ENCODE data around the gene C20orf96.
A peak's percentile ranks its signal among the peaks of the same experiment; 100 is the strongest.

Gene C20orf96

DNA sequence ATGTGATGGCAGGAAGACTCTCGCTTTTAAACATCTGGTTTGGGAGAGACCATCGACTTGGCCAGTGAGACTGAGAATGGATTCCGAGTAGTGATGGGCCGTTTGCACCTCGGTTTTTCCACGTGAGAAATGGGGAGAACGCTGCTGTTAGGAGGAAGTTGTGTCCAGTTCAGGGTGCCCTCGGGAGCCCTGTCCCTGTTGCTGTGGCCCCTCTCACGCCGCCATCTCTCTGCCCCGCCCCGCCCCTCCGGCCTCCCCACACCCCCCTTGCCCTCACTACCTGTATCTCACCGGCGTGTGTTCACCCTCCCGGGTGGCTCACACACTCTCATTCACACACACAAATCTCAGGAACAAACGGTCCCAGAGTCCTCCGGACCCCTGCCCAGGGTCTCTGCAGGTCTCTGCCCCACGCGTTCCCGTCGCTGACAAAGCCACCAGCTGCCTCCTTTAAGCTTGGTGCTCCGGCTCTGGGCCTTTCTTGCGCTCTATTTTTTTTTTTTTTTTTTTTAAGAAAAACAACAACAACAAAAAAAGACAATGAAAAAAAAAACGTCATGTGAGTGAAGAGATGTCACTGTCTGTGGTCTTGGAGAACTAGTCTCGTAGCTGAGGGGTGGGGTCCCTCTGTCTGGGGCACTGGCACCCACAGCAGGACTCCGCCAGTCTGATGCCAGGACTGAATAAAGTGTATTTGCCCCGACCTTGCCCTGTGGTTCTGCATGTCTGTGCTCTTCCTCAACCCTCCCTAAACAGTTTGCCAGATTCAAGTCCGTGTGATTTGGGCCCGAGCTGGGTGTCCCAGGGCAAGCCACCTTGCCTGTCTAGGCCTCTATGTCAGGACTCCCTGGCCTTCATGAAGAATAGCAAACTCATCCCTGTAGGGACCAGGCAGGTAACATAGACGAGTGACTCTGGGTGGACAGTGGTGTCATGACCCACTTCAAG, 37.8 kb upstream of the C20orf96 start:
- ChIA-PET CTCF (interaction anchor here (1.1 to 5.3 kb wide), 6 partner anchors 16 to 70 kb away, joined by 4 to 54 read pairs (median 14); partner anchors contain the start of gene DEFB132), POLR2A (no interaction called here)
- peak in 1 of 3 donors; percentile 2 for DNase-seq
- Histone ChIP-seq H3K4me3 (ENCODE audit: control insufficient read depth in 1 of 7, extremely low read depth in 1 of 7, insufficient read depth in 4 of 7, low read depth in 2 of 7, low read length in 6 of 7) (peak overlapping the region in 6 of 7 experiments; percentile 71 to 94 (median 87)), H3K36me3 (ENCODE audit: control insufficient read depth in 4 of 4, insufficient read depth in 4 of 4, low read length in 3 of 4) (peaks cover 0 to 21% (median 9%) of the 10 kb centered on the region in 4 experiments), H3K4me1 (ENCODE audit: control extremely low read depth in 1 of 4, control insufficient read depth in 4 of 4, insufficient read depth in 4 of 4, low read length in 3 of 4) (peaks cover 14 to 52% (median 47%) of the 10 kb centered on the region in 4 experiments), H3K27ac (ENCODE audit: insufficient read depth in 1 of 2, low read depth in 1 of 2, low read length in 2 of 2, poor library complexity in 1 of 2, severe bottlenecking in 2 of 2) (peak overlapping the region; percentile 58 to 78), H3K27me3 (replicated peaks in 2 of 5; ENCODE audit: control insufficient read depth in 4 of 5, insufficient read depth in 5 of 5, low read length in 4 of 5) (no peaks in the 10 kb centered on the region), H3K9me3 (ENCODE audit: control extremely low read depth in 1 of 5, control insufficient read depth in 4 of 5, insufficient read depth in 2 of 5, low read depth in 1 of 5, low read length in 4 of 5) (no peaks in the 10 kb centered on the region)
- 48% methylated on average over 15 of the region's 31 CpGs for WGBS (ENCODE audit: insufficient coverage)

- Histone ChIP-seq H3K4me3 (ENCODE audit: control insufficient read depth in 1 of 7, extremely low read depth in 1 of 7, insufficient read depth in 4 of 7, low read depth in 2 of 7, low read length in 6 of 7) (peak overlapping the region; percentile 55 to 94 (median 86)), H3K27ac (ENCODE audit: insufficient read depth in 1 of 2, low read depth in 1 of 2, low read length in 2 of 2, poor library complexity in 1 of 2, severe bottlenecking in 2 of 2) (peak overlapping the region; percentile 58 to 78), H3K9me3 (ENCODE audit: control extremely low read depth in 1 of 5, control insufficient read depth in 4 of 5, insufficient read depth in 2 of 5, low read depth in 1 of 5, low read length in 4 of 5) (no peaks in the 10 kb centered on the region), H3K36me3 (ENCODE audit: control insufficient read depth in 4 of 4, insufficient read depth in 4 of 4, low read length in 3 of 4) (peaks cover 0 to 21% (median 9%) of the 10 kb centered on the region in 4 experiments), H3K27me3 (replicated peaks in 2 of 5; ENCODE audit: control insufficient read depth in 4 of 5, insufficient read depth in 5 of 5, low read length in 4 of 5) (no peaks in the 10 kb centered on the region), H3K4me1 (ENCODE audit: control extremely low read depth in 1 of 4, control insufficient read depth in 4 of 4, insufficient read depth in 4 of 4, low read length in 3 of 4) (peaks cover 14 to 52% (median 47%) of the 10 kb centered on the region in 4 experiments)
- ChIA-PET POLR2A (no interaction called here), CTCF (interaction anchor here (4.4 to 4.8 kb wide), 2 partner anchors 27 to 60 kb away, joined by 26 to 54 read pairs; no protein-coding TSS in a partner anchor)
- 3% methylated on average over 32 of the region's 47 CpGs for WGBS (ENCODE audit: insufficient coverage)
- peak; percentile 90 to 96 (median 96) for DNase-seq
Observed at GRCh38 chr20:327186-328026, 36.9 kb upstream of the C20orf96 start.

DNA sequence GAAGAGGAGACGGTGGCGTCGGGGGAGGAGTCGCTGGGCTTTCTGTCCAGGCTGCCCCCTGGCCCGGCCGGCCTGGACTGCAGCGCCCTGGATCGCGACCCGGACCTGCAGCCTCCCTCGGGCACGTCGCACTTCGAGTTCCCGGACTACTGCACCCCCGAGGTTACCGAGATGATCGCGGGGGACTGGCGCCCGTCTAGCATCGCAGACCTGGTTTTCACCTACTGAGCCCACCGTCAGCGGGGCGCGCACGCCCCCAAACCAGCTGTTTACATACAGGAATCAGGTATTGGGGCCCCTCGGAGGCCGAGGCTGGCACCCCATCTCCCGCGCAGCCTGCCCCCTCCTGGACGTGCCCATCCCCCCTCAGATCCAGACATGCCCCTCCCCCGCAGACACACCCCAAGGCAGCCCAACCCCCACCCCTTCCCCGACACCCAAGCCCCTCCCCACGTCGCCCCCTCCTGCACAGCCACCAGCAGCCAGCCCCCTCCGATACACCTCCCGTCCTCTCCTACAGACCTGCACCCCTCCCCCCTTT, 36.2 kb upstream of the C20orf96 start:
- Histone ChIP-seq H3K9me3 (ENCODE audit: control extremely low read depth in 1 of 5, control insufficient read depth in 4 of 5, insufficient read depth in 2 of 5, low read depth in 1 of 5, low read length in 4 of 5) (no peaks in the 10 kb centered on the region), H3K4me1 (ENCODE audit: control extremely low read depth in 1 of 4, control insufficient read depth in 4 of 4, insufficient read depth in 4 of 4, low read length in 3 of 4) (peaks cover 14 to 52% (median 47%) of the 10 kb centered on the region in 4 experiments), H3K4me3 (ENCODE audit: control insufficient read depth in 1 of 7, extremely low read depth in 1 of 7, insufficient read depth in 4 of 7, low read depth in 2 of 7, low read length in 6 of 7) (peak overlapping the region; percentile 71 to 94 (median 88)), H3K27me3 (replicated peaks in 2 of 5; ENCODE audit: control insufficient read depth in 4 of 5, insufficient read depth in 5 of 5, low read length in 4 of 5) (no peaks in the 10 kb centered on the region), H3K27ac (ENCODE audit: insufficient read depth in 1 of 2, low read depth in 1 of 2, low read length in 2 of 2, poor library complexity in 1 of 2, severe bottlenecking in 2 of 2) (peak overlapping the region in 1 of 2 experiments; percentile 73), H3K36me3 (ENCODE audit: control insufficient read depth in 4 of 4, insufficient read depth in 4 of 4, low read length in 3 of 4) (peaks cover 0 to 25% (median 9%) of the 10 kb centered on the region in 4 experiments)
- DNase-seq, result no peak
- WGBS (ENCODE audit: insufficient coverage), result 0% methylated on average over 24 of the region's 38 CpGs
- ChIA-PET POLR2A (interaction anchor here (1.8 kb wide), 1 partner anchor 27 kb away, joined by 4 read pairs; no protein-coding TSS in a partner anchor), CTCF (interaction anchor here (1.0 kb wide), 1 partner anchor 24 kb away, joined by 3 read pairs; no protein-coding TSS in a partner anchor)

GRCh38 chr20:325889-326644, 35.5 kb upstream of the C20orf96 start:
- ChIA-PET POLR2A (interaction anchor here (1.0 to 2.4 kb wide), 5 partner anchors 14 to 32 kb away, joined by 3 to 6 read pairs (median 4); partner anchors contain the start of gene ZCCHC3), CTCF (interaction anchor here (1.0 kb wide), 1 partner anchor 24 kb away, joined by 3 read pairs; no protein-coding TSS in a partner anchor)
- peak; percentile 69 to 81 (median 75) for DNase-seq
- Histone ChIP-seq H3K4me1 (ENCODE audit: control extremely low read depth in 1 of 4, control insufficient read depth in 4 of 4, insufficient read depth in 4 of 4, low read length in 3 of 4) (peaks cover 14 to 52% (median 47%) of the 10 kb centered on the region in 4 experiments), H3K36me3 (ENCODE audit: control insufficient read depth in 4 of 4, insufficient read depth in 4 of 4, low read length in 3 of 4) (peaks cover 0 to 24% (median 9%) of the 10 kb centered on the region in 4 experiments), H3K9me3 (ENCODE audit: control extremely low read depth in 1 of 5, control insufficient read depth in 4 of 5, insufficient read depth in 2 of 5, low read depth in 1 of 5, low read length in 4 of 5) (no peaks in the 10 kb centered on the region), H3K27me3 (replicated peaks in 2 of 5; ENCODE audit: control insufficient read depth in 4 of 5, insufficient read depth in 5 of 5, low read length in 4 of 5) (no peaks in the 10 kb centered on the region), H3K4me3 (ENCODE audit: control insufficient read depth in 1 of 7, extremely low read depth in 1 of 7, insufficient read depth in 4 of 7, low read depth in 2 of 7, low read length in 6 of 7) (peak overlapping the region; percentile 71 to 94 (median 88)), H3K27ac (ENCODE audit: insufficient read depth in 1 of 2, low read depth in 1 of 2, low read length in 2 of 2, poor library complexity in 1 of 2, severe bottlenecking in 2 of 2) (peak overlapping the region; percentile 58 to 73)
- under 1% methylated on average over 82 of the region's 103 CpGs for WGBS (ENCODE audit: insufficient coverage)

DNA sequence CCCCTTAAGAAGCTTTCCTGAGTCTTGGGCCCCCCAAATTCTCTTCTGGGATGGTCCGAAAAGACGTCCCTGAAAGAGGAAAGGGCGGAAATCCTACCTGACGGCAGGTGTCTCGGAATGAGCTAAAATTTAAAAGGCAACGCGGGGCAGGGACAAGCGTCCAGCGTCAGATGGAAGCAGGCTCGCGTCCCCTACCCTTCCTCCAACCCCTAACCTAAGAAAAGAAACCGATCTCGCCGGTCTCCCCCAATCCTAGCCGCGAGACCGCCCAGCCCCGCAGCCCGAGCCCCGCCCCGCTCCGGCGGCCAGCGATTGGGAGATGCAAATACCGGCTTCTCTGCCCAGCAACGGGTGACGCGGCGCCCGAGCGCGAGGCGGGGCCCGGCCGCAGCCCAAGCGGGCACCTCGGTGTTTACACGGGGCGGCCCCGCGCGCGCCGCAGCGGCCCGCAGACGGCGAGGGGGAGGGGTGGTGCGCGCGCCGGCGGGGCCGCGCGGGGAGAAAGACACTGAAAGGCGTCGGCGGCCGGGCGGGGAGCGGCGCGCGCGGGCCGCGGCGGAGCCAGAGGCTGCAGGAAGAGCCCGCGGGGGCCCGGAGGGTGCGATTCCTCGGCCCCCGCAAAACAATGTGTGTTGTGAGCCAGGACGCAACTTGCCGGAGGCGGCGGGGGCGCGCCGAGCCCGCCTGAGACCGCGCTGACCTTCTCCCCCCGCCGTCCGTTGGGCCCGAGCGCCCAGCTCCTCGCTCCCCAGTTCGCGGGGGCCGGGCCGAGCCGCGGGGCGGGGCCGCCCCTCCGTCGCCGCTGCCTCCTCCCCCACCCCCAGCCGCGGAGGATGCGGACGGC, 34.7 kb upstream of the C20orf96 start, which contains the start of gene SOX12:
TSS of gene SOX12 (plus strand) at position 508 of the 844 bp plus-strand sequence. CDS start 373 bp downstream, outside the sequence.
- CTCF ChIA-PET, result interaction anchor here (1.0 to 4.4 kb wide), 5 partner anchors 11 to 31 kb away, joined by 4 to 18 read pairs (median 6); no protein-coding TSS in a partner anchor
- Histone ChIP-seq H3K4me1 (ENCODE audit: control extremely low read depth in 1 of 4, control insufficient read depth in 4 of 4, insufficient read depth in 4 of 4, low read length in 3 of 4) (peaks cover 12 to 49% (median 45%) of the 10 kb centered on the region in 4 experiments), H3K4me3 (ENCODE audit: control insufficient read depth in 1 of 7, extremely low read depth in 1 of 7, insufficient read depth in 4 of 7, low read depth in 2 of 7, low read length in 6 of 7) (peak within 1 kb of the TSS; percentile 81 to 94 (median 88)), H3K36me3 (ENCODE audit: control insufficient read depth in 4 of 4, insufficient read depth in 4 of 4, low read length in 3 of 4) (peaks cover 0 to 20% (median 8%) of the 10 kb centered on the region in 4 experiments), H3K9me3 (ENCODE audit: control extremely low read depth in 1 of 5, control insufficient read depth in 4 of 5, insufficient read depth in 2 of 5, low read depth in 1 of 5, low read length in 4 of 5) (no peaks in the 10 kb centered on the region), H3K27me3 (replicated peaks in 2 of 5; ENCODE audit: control insufficient read depth in 4 of 5, insufficient read depth in 5 of 5, low read length in 4 of 5) (no peaks in the 10 kb centered on the region), H3K27ac (ENCODE audit: insufficient read depth in 1 of 2, low read depth in 1 of 2, low read length in 2 of 2, poor library complexity in 1 of 2, severe bottlenecking in 2 of 2) (peak within 1 kb of the TSS; percentile 68 to 84)
- peak; percentile 94 to 97 (median 97) for DNase-seq
- 0% methylated on average over 58 of the region's 106 CpGs for WGBS (ENCODE audit: insufficient coverage)
- POLR2A ChIA-PET, result interaction anchor here (0.7 to 2.4 kb wide), 7 partner anchors 13 to 31 kb away, joined by 3 to 6 read pairs (median 4); partner anchors contain the start of gene ZCCHC3

Measured in common myeloid progenitor, CD34-positive (primary cell).